A549 (cell line): Measurements from ENCODE around the gene AP2B1. TPM values are rescaled to one million over a fixed set of nuclear protein-coding genes. Genes with fewer than 3 reads are reported as not detected.
A peak's percentile ranks its signal among the peaks of the same experiment; 100 is the strongest.

Source experiments
- ATAC-seq, 2 experiments: fragments of 200-7000 bp in 1 of 2; fragments of >200 bp in 1 of 2; cut with Nextera tagmentation in 1 of 2; cut with Tn5 transposase in 1 of 2; 3 replicates each; pipeline versions ENCODE4 v1.8.0 to v1.9.1; 2018 to 2020; ENCODE audit warnings: mild to moderate bottlenecking in 1 of 2, moderate library complexity in 1 of 2
- CTCF ChIA-PET: fragments of 300-600 bp; sonication (Branson Sonifier 250); formaldehyde crosslinking; extraction: SDS; loops from one replicate; lab custom pipeline; 2021; ENCODE audit warnings: antibody characterized with exemption, inconsistent platforms; lab: Yijun Ruan, JAX
- POLR2A ChIA-PET: fragments of 350-600 bp; formaldehyde crosslinking; extraction: SDS; loops from one replicate; lab custom pipeline; 2021; ENCODE audit warnings: antibody characterized with exemption, inconsistent platforms; lab: Yijun Ruan, JAX
- DNase-seq, 2 experiments: peaks; one replicate each; pipeline versions ENCODE4 v3.0.0 to v3.0.0-alpha.2; 2011 to 2016; ENCODE audit warnings: low read depth in 1 of 2, low spot score in 1 of 2
- FAIRE-seq: peaks from 2 replicates; lab custom pipeline; 2011; peaks lifted over from hg19 to GRCh38; lab: Jason Lieb, UNC
- H3K27ac ChIP-seq, 2 experiments: fragments of >200 bp; sonication (Bioruptor Twin); formaldehyde crosslinking; 3 replicates each; pipeline ENCODE4 v1.5.1; 2016 to 2017
- H3K4me1 ChIP-seq: fragments of >200 bp; sonication (Bioruptor Twin); formaldehyde crosslinking; 3 replicates; pipeline ENCODE4 v1.6.1; 2016
- H3K4me2 ChIP-seq: fragments of >200 bp; sonication (Bioruptor Twin); formaldehyde crosslinking; 3 replicates; pipeline ENCODE4 v1.6.1; 2016
- H3K4me3 ChIP-seq: fragments of >200 bp; sonication (Bioruptor Twin); formaldehyde crosslinking; 3 replicates; pipeline ENCODE4 v1.5.1; 2016
- H3K9me3 ChIP-seq: fragments of >200 bp; sonication (Bioruptor Twin); formaldehyde crosslinking; 3 replicates; pipeline ENCODE4 v1.6.1; 2016
- ATOH8 ChIP-seq: fragments of 250-450 bp; sonication (Bioruptor Pico); IDR thresholded peaks from 2 replicates; pipeline ENCODE4 v1.5.0; 2020; ENCODE audit warnings: low read depth, mild to moderate bottlenecking, moderate library complexity
- CBX2 ChIP-seq: fragments of 200-600 bp; sonication (generic); IDR thresholded peaks from 2 replicates; pipeline ENCODE4 v1.6.1; 2016; ENCODE audit warnings: low read depth, mild to moderate bottlenecking, borderline replicate concordance
- CHD2 ChIP-seq: fragments of 150-350 bp; IDR thresholded peaks from 2 replicates; pipeline ENCODE4 v1.6.1; 2014; ENCODE audit warnings: low read length; ENCODE audit not compliant: partially characterized antibody
- CTCF ChIP-seq: fragments of >200 bp; sonication (Bioruptor Twin); formaldehyde crosslinking; IDR thresholded peaks from 3 replicates; pipeline ENCODE4 v1.5.1; 2016
- EHF ChIP-seq: fragments of 250-450 bp; sonication (Bioruptor Pico); IDR thresholded peaks from 2 replicates; pipeline ENCODE4 v1.5.0; 2020; ENCODE audit warnings: mild to moderate bottlenecking
- EHMT2 ChIP-seq: fragments of 200-600 bp; sonication (generic); IDR thresholded peaks from 2 replicates; pipeline ENCODE4 v1.6.1; 2016; ENCODE audit warnings: antibody characterized with exemption, low read depth, mild to moderate bottlenecking, moderate library complexity
- ESRRA ChIP-seq: fragments of 150-350 bp; IDR thresholded peaks from 2 replicates; pipeline ENCODE4 v1.6.1; 2014; ENCODE audit warnings: mild to moderate bottlenecking, low read length, borderline replicate concordance
- HES2 ChIP-seq: fragments of >200 bp; sonication (Bioruptor Twin); formaldehyde crosslinking; IDR thresholded peaks from 2 replicates; pipeline ENCODE4 v1.6.1; 2016
- HEYL ChIP-seq: fragments of 250-450 bp; sonication (Bioruptor Pico); IDR thresholded peaks from 2 replicates; pipeline ENCODE4 v1.8.0; 2021; ENCODE audit warnings: mild to moderate bottlenecking, moderate library complexity
- HMGXB4 ChIP-seq: fragments of 250-450 bp; sonication (Bioruptor Pico); IDR thresholded peaks from 2 replicates; pipeline ENCODE4 v1.5.0; 2021; ENCODE audit warnings: mild to moderate bottlenecking, moderate library complexity, borderline replicate concordance
- MAFK ChIP-seq: fragments of 450-650 bp; IDR thresholded peaks from 2 replicates; pipeline ENCODE4 v1.6.1; 2014; ENCODE audit not compliant: partially characterized antibody
- MAX ChIP-seq: IDR thresholded peaks from 2 replicates; pipeline ENCODE4 v1.6.1; 2012
- MAZ ChIP-seq: fragments of 150-350 bp; IDR thresholded peaks from 2 replicates; pipeline ENCODE4 v1.6.1; 2014; ENCODE audit warnings: antibody characterized with exemption, low read depth, low read length, borderline replicate concordance
- RAD21 ChIP-seq, 2 experiments: fragments of >200 bp in 1 of 2; sonication (Bioruptor Twin) in 1 of 2; formaldehyde crosslinking in 1 of 2; IDR thresholded peaks in 1 of 2; conservative IDR thresholded peaks in 1 of 2; 2 replicates in 1 of 2; 3 replicates in 1 of 2; pipeline ENCODE4 v1.6.1; 2012 to 2018; ENCODE audit warnings: inconsistent platforms in 1 of 2
- REST ChIP-seq: fragments of 200-600 bp; sonication (generic); IDR thresholded peaks from 2 replicates; pipeline ENCODE4 v1.6.1; 2016; ENCODE audit warnings: antibody characterized with exemption, mild to moderate bottlenecking, moderate library complexity
- RFX5 ChIP-seq: fragments of 450-650 bp; IDR thresholded peaks from 2 replicates; pipeline ENCODE4 v1.7.1; 2014; ENCODE audit warnings: antibody characterized with exemption, mild to moderate bottlenecking, moderate library complexity
- SMC3 ChIP-seq: fragments of >200 bp; sonication (Bioruptor Twin); formaldehyde crosslinking; IDR thresholded peaks from 3 replicates; pipeline ENCODE4 v1.6.1; 2018; ENCODE audit warnings: inconsistent platforms
- USF2 ChIP-seq: fragments of 450-650 bp; IDR thresholded peaks from 2 replicates; pipeline ENCODE4 v1.6.1; 2014; ENCODE audit warnings: antibody characterized with exemption
- ZC3H11A ChIP-seq: fragments of 450-650 bp; IDR thresholded peaks from 2 replicates; pipeline ENCODE4 v1.6.1; 2014; ENCODE audit warnings: antibody characterized with exemption, mild to moderate bottlenecking
- WGBS: methylation state at CpG from one replicate; pipeline ENCODE4 v1.1.6; 2017; ENCODE audit errors: missing lambda C conversion rate; 5-methylcytosine and 5-hydroxymethylcytosine counted together
- polyA plus RNA-seq, 4 experiments: library from polyadenylated mRNA; depleted of rRNA in 3 of 4; stranded (reverse); fragments of >200 nt; fragmentation: RNase III in 1 of 4; extraction: RNeasy Plus Mini Kit Qiagen cat#74134 plus additional on column Dnase treatment in 1 of 4; gene quantifications; 2 replicates in 3 of 4; 3 replicates in 1 of 4; pipeline ENCODE4 v1.2.3, GENCODE V29; 2011 to 2017

The AP2B1 gene
- polyA plus RNA-seq, 2 of the 4 experiments (the other 2 are of a cell fraction): 110 to 278 TPM

GRCh38 chr17:35768797-35769196 lies 181.7 kb downstream of the AP2B1 start:
- TF ChIP-seq ATOH8 (no peak), HMGXB4 (no peak), EHF (CRISPR knock-in tag) (no peak), CHD2 (no peak), EHMT2 (no peak), RFX5 (no peak), MAFK (no peak), RAD21 (conservative IDR thresholded peaks at IDR 0.05 in 1 of 2, IDR thresholded peaks at IDR 0.05 in 1 of 2) (no peak), ZC3H11A (no peak), HES2 (no peak)
- ChIA-PET POLR2A (interaction anchor here (1.0 to 1.1 kb wide), 2 partner anchors 20 to 40 kb away, joined by 3 read pairs; partner anchors contain the start of gene TAF15), CTCF (interaction anchor here (1.1 to 43.9 kb wide), 4 partner anchors 4 to 80 kb away, joined by 3 to 2039 read pairs (median 1116); partner anchors contain the start of genes C17orf50, GAS2L2, MMP28 and TAF15)
- FAIRE-seq (no peak), DNase-seq (no peak), ATAC-seq (no peak)
- Histone ChIP-seq H3K4me3 (no peak overlapping the region), H3K4me1 (peaks cover 3% of the 10 kb centered on the region; the same call in 2 of the 3 replicates), H3K27ac (no peak overlapping the region), H3K4me2 (no peak overlapping the region), H3K9me3 (no peaks in the 10 kb centered on the region)
- WGBS: 85% methylated on average over 2 of the region's 2 CpGs

- Histone ChIP-seq H3K4me1 (peaks cover 15% of the 10 kb centered on the region), H3K4me3 (no peak overlapping the region), H3K9me3 (no peaks in the 10 kb centered on the region), H3K4me2 (no peak overlapping the region)
- 90% methylated on average over 47 of the region's 48 CpGs for WGBS
- POLR2A ChIA-PET: no interaction called here
- DNase-seq (no peak), ATAC-seq (no peak)
- CTCF ChIA-PET: interaction anchor here (0.6 to 43.9 kb wide), 5 partner anchors 3 to 542 kb away, joined by 3 to 2039 read pairs (median 1116); partner anchors contain the start of genes C17orf50, GAS2L2, MMP28 and TAF15
- no peak for TF ChIP-seq USF2
- no peak for TF ChIP-seq MAZ
- TF ChIP-seq HEYL (CRISPR knock-in tag): no peak
- TF ChIP-seq CTCF: peak; percentile 42; the same call in 2 of the 3 replicates
- TF ChIP-seq, all 56 proteins: peak for 1
- no peak for FAIRE-seq
- no peak overlapping the region for H3K27ac ChIP-seq
Measured at GRCh38 chr17:35769895-35770486, 182.9 kb downstream of the AP2B1 start.

GRCh38 chr17:35773129-35773528 lies 186.0 kb downstream of the AP2B1 start:
- H3K27ac ChIP-seq: no peak overlapping the region
- DNase-seq (no peak), FAIRE-seq (no peak), ATAC-seq (no peak)
- no peak overlapping the region for H3K4me2 ChIP-seq
- H3K4me3 ChIP-seq: no peak overlapping the region
- POLR2A ChIA-PET: no interaction called here
- 86% methylated on average over 18 of the region's 20 CpGs for WGBS
- CTCF ChIA-PET: interaction anchor here (0.6 to 43.9 kb wide), 4 partner anchors 18 to 911 kb away, joined by 3 to 2039 read pairs (median 560); partner anchors contain the start of genes C17orf50, GAS2L2, MMP28 and TAF15
- TF ChIP-seq CHD2: no peak
- no peak for TF ChIP-seq SMC3
- TF ChIP-seq ESRRA: no peak
- no peak for TF ChIP-seq REST
- no peak for TF ChIP-seq MAX
- no peak for TF ChIP-seq CBX2
- no peaks in the 10 kb centered on the region for H3K9me3 ChIP-seq
- H3K4me1 ChIP-seq: peaks cover 32% of the 10 kb centered on the region
